Osteoblast (primary cell): ENCODE measurements around the gene EFCAB12. TPM values are rescaled to one million over a fixed set of nuclear protein-coding genes. Genes with fewer than 3 reads are reported as not detected.
A peak's percentile ranks its signal among the peaks of the same experiment; 100 is the strongest.

ENCODE experiments used
- DNase-seq: peaks from one replicate; pipeline ENCODE4 v3.0.0; 2011; ENCODE audit warnings: low spot score, mixed read lengths; ENCODE audit not compliant: insufficient read length; ENCODE audit errors: missing footprints
- H2AFZ ChIP-seq: 2 replicates; pipeline ENCODE4 v1.6.0; 2011; ENCODE audit warnings: mild to moderate bottlenecking, low read length
- H3K27ac ChIP-seq: 2 replicates; pipeline ENCODE4 v1.5.1; 2011; ENCODE audit warnings: mild to moderate bottlenecking, low read depth, low read length, moderate library complexity
- H3K27me3 ChIP-seq: 2 replicates; pipeline ENCODE4 v1.6.0; 2012; ENCODE audit warnings: mild to moderate bottlenecking, control low read depth, inconsistent platforms, low read length, moderate library complexity; ENCODE audit not compliant: insufficient read depth
- H3K36me3 ChIP-seq: 2 replicates; pipeline ENCODE4 v1.5.1; 2011; ENCODE audit warnings: mild to moderate bottlenecking, low read length, control low read depth, moderate library complexity; ENCODE audit not compliant: insufficient read depth
- H3K4me1 ChIP-seq: 2 replicates; pipeline ENCODE4 v1.5.1; 2011; ENCODE audit warnings: mild to moderate bottlenecking, low read length, control low read depth, moderate library complexity; ENCODE audit not compliant: insufficient read depth
- H3K4me2 ChIP-seq: 2 replicates; pipeline ENCODE4 v1.6.0; 2011; ENCODE audit warnings: mild to moderate bottlenecking, low read length; ENCODE audit not compliant: insufficient read depth
- H3K4me3 ChIP-seq: fragments of 200-600 bp; sonication (generic); 3 replicates; pipeline ENCODE4 v1.5.1; 2012; ENCODE audit warnings: mild to moderate bottlenecking, low read length, inconsistent platforms; ENCODE audit not compliant: insufficient read depth
- H3K79me2 ChIP-seq: 2 replicates; pipeline ENCODE4 v1.6.0; 2012; ENCODE audit warnings: mild to moderate bottlenecking, low read length, control low read depth, inconsistent platforms; ENCODE audit not compliant: insufficient read depth
- H3K9me3 ChIP-seq: 2 replicates; pipeline ENCODE4 v1.5.1; 2011; ENCODE audit warnings: low read depth, low read length, control low read depth
- H4K20me1 ChIP-seq: 2 replicates; pipeline ENCODE4 v1.6.0; 2012; ENCODE audit warnings: mild to moderate bottlenecking, low read length, control low read depth; ENCODE audit not compliant: insufficient read depth
- total RNA-seq: library from RNA; depleted of rRNA; stranded (reverse); fragments of >200 nt; gene quantifications from 2 replicates; pipeline ENCODE4 v1.2.3, GENCODE V29; 2012
- TF ChIP-seq, protein P1 (sequence below): IDR thresholded peaks from 2 replicates; pipeline ENCODE4 v1.5.1; 2011; ENCODE audit warnings: mild to moderate bottlenecking, low read depth, low read length, moderate library complexity; ENCODE audit errors: extremely low read depth

The EFCAB12 gene
- total RNA-seq, 1 donor = under 0.01 TPM

DNA sequence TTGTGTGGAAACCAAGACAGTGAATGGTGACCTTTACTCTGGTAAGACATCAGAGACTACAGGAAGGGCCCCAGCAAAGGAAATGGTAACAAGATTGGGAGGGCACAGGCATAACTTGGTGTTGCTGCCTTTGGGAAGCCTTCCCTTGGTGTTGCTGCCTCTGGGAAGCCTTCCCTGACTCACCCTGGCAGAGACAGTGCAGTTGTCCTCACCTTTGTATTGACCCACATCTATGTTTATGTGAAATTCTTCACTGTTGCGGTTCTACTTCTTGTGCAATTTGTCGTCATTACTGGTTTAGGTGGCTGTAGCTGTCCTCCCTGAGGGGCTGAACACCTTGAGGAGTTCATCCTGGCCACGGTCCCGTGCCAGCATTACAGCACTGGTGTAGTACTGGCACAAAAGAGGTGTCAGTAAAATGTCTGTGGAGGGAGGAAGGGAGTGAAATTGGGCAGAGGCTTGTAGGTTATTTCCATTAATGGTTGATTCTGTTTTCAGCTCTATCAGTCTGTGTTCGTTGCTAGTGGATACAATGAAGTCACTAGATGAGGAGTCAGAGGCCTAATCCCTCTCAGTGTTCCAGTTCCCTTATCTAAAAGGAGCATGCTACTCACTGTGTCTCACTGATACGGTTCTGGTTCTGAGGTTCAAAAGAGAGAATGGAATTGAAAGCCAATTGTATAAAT, 33.2 kb upstream of the EFCAB12 start:
- Histone ChIP-seq H3K4me2 (no peak overlapping the region), H3K4me1 (peaks cover 11% of the 10 kb centered on the region), H3K79me2 (no peaks in the 10 kb centered on the region), H3K27me3 (no peaks in the 10 kb centered on the region), H2AFZ (no peak overlapping the region), H3K36me3 (peaks cover 26% of the 10 kb centered on the region), H3K27ac (peak overlapping the region; percentile 15), H3K4me3 (no peak overlapping the region), H3K9me3 (no peaks in the 10 kb centered on the region), H4K20me1 (no peaks in the 10 kb centered on the region)
- TF ChIP-seq, protein P1, sequence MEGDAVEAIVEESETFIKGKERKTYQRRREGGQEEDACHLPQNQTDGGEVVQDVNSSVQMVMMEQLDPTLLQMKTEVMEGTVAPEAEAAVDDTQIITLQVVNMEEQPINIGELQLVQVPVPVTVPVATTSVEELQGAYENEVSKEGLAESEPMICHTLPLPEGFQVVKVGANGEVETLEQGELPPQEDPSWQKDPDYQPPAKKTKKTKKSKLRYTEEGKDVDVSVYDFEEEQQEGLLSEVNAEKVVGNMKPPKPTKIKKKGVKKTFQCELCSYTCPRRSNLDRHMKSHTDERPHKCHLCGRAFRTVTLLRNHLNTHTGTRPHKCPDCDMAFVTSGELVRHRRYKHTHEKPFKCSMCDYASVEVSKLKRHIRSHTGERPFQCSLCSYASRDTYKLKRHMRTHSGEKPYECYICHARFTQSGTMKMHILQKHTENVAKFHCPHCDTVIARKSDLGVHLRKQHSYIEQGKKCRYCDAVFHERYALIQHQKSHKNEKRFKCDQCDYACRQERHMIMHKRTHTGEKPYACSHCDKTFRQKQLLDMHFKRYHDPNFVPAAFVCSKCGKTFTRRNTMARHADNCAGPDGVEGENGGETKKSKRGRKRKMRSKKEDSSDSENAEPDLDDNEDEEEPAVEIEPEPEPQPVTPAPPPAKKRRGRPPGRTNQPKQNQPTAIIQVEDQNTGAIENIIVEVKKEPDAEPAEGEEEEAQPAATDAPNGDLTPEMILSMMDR = no peak
- peak; percentile 66 for DNase-seq

DNA sequence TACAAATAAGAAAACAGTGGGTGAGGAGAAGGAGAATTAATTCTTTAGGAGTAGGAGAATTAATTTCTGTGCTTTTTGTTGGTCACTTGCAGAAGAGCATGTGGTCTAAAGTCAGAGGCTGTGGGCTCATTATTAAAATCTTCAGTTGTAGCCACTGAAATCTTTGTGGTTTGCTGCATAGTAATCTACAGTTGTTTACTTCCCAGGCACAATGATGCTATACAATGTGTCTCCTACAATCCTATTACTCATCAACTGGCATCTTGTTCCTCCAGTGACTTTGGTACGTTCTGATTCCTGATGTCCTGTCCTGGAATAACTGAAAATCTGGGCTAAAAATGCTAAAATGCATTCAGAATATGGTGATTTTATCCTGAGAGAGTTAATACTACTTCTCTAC, 32.6 kb upstream of the EFCAB12 start:
- TF ChIP-seq, protein P1 = no peak
- no peak overlapping the region for H3K4me3 ChIP-seq
- peak overlapping the region; percentile 15 for H3K27ac ChIP-seq
- no peaks in the 10 kb centered on the region for H3K27me3 ChIP-seq
- no peaks in the 10 kb centered on the region for H4K20me1 ChIP-seq
- H3K4me2 ChIP-seq = no peak overlapping the region
- no peaks in the 10 kb centered on the region for H3K79me2 ChIP-seq
- DNase-seq = no peak
- H3K9me3 ChIP-seq = no peaks in the 10 kb centered on the region
- H3K36me3 ChIP-seq = peaks cover 25% of the 10 kb centered on the region
- peaks cover 11% of the 10 kb centered on the region for H3K4me1 ChIP-seq
- H2AFZ ChIP-seq = no peak overlapping the region

DNA sequence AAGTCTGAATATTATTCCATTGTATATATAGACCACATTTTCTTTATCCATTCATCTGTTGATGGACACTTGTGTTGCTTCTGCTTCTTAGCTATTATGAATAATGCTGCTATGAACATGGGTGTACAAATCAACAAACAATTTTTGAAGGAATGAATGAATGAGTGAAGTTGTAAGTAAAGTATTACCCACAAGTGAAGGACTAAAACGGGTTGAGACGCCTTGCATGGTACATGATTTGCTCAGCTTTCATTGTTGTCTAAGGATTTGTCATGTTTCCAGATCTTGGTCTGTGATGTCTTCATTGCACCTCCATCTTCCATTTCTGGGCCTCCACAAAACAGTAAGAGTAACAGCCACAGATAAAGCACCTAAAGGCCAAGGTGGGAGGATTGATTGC, 32.1 kb upstream of the EFCAB12 start:
- TF ChIP-seq, protein P1 = no peak
- H3K27me3 ChIP-seq = no peaks in the 10 kb centered on the region
- no peaks in the 10 kb centered on the region for H3K79me2 ChIP-seq
- H3K4me2 ChIP-seq = no peak overlapping the region
- peaks cover 11% of the 10 kb centered on the region for H3K4me1 ChIP-seq
- H3K9me3 ChIP-seq = no peaks in the 10 kb centered on the region
- H3K27ac ChIP-seq = peak overlapping the region; percentile 15
- no peaks in the 10 kb centered on the region for H4K20me1 ChIP-seq
- no peak overlapping the region for H2AFZ ChIP-seq
- DNase-seq = no peak
- H3K36me3 ChIP-seq = peaks cover 27% of the 10 kb centered on the region
- no peak overlapping the region for H3K4me3 ChIP-seq

DNA sequence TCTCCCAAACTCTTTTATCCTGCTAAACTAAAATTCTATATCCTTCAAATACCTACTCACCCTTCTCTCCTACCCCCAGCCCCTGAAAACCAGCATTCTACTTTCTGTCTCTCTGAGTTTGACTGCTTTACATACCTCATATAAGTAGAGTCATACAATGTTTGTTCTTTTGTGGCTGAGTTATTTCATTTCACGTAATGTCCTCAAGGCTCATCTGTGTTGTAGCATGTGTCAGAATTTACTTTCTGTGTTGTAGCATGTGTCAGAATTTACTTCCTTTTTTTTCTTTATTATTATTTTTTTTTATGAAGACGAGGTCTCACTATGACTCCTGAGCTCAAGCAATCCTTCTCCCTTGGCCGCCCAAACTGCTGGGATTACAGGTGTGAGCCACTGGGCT, 31.7 kb upstream of the EFCAB12 start:
- Histone ChIP-seq H3K27ac (no peak overlapping the region), H3K9me3 (no peaks in the 10 kb centered on the region), H3K4me3 (no peak overlapping the region), H3K36me3 (peaks cover 27% of the 10 kb centered on the region), H3K4me2 (no peak overlapping the region), H3K4me1 (peaks cover 11% of the 10 kb centered on the region), H3K27me3 (no peaks in the 10 kb centered on the region), H4K20me1 (no peaks in the 10 kb centered on the region), H3K79me2 (no peaks in the 10 kb centered on the region), H2AFZ (no peak overlapping the region)
- TF ChIP-seq, protein P1 = no peak
- no peak for DNase-seq
